Superior temporal gyrus (tissue), 1 donor: ENCODE data around the gene CYP1A1.
A peak's percentile ranks its signal among the peaks of the same experiment; 100 is the strongest.
"Not testable (repeated sequence)": the region's sequence is repeated elsewhere in the genome, so short reads cannot be mapped to it uniquely, and the experiment has no call there.

Experiments used
- DNase-seq: peaks from one replicate; pipeline ENCODE4 v3.0.0-alpha.2; 2016; ENCODE audit errors: extremely low spot score

Gene CYP1A1

DNA sequence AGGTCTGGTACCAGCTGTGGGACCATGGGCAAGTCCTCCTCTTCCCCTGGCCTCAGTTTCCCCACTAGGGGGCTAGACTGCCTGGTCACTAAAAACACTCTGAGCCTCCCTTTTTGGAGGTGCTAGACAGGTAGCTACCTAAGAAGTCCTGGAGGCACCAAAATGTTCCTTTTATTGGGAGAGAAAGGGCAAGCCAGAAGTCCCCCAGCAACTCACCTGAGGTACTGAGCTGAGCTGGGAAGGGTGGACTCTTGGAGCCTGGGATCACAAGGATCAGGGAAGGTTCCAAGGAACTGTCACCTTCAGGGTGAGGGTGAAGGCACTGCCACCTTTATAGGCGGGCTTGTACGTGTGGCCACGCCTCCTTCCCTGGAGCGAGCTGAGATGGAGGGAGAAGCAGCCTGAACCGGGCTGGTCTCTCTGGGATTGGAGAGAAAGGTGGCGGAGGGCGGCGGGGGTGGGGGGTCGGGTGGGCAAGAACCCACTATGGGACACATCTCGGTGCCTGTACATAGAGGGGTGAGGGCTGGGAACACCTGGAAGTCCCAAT lies at the start of gene CYP1A1:
CYP1A1 (minus strand) TSS at position 304 of the 550 bp plus-strand sequence. CDS start 2,431 bp downstream, outside the sequence.
- no peak for DNase-seq

DNA sequence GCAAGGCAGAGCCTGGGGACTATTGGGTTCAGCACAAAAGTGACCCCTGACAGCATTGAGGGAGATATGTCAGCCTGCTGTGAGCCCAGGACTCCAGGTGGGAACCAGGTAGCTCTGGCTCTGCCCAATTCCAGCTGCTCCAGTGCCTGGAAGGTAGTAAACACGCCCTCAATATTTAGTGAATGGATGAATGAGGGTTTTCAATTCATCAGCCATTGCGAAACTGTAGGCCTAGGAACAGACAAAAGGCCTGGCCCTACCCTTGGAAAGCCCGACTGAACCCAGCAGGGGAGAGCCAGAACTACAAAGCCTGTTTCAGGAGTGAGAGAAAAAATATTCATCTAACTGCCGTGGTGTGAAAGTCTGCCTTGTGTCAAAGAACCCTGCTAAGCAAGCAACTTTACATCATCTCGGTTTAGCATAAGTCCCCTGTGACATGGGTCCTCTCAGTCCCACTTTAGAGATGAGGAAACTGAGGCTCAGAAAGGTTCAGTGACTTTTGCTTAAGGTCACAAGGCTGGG lies 48.5 kb upstream of the CYP1A1 start:
- DNase-seq = no peak

GRCh38 chr15:74773329-74773728 lies 48.0 kb upstream of the CYP1A1 start:
- DNase-seq = no peak

DNA sequence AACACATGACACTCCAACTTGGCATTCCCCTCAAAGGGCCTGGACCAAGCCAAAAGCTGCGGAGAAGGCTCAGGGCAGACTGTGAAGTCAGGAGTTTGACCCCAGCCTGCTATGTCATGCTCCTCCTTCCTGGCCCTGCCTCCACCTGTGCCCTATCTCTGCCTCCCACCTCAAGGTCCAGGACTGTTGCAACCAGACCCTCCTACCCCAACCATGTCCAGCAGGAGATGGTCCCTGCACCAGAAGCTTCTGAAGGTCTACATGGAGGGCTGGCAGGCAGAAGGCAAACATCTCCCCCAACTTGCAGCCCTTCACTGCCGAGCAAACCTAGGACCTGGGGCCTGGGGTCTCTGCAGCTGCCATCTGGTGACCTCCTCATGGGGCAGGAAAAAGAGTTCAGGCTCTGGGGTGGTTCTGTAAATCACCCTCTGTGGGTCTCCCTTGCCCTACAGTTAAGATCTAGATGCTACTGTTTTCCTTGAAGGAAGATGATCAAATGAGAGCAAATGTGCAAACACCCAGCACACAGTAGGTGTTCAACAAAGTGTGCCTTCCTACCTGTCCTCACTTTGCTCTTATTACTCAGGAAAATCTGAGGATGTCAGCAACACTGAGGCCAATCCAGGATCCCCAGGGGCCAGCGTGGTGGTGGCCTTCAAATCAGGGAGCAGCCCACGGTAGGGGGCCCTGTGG lies 45.0 kb upstream of the CYP1A1 start:
- no peak for DNase-seq

DNA sequence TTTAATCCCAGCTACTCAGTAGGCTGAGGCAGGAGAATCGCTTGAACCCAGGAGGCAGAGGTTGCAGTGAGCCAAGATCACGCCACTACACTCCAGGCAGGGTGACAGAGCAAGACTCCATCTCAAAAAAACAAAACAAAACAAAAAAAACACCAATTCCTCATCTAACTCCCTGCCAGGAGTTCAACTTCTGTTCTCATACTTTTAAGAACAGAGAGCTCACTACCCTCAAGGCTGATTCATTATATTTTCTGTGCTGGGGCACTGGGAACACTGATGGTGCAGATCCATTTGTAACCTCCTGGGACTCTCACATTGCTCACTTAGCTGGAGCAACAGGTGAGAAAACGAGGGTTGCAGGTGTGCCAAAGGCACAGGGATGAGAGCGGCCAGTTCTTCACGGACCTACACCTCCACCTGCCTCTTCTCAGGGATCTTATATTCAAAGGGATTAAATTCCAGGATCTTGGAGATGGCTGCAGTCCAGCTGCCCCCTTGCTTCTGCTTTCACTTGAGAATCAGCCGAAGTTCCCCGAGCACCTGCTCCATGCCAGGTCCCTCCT lies 44.2 kb upstream of the CYP1A1 start:
- DNase-seq = no peak

DNA sequence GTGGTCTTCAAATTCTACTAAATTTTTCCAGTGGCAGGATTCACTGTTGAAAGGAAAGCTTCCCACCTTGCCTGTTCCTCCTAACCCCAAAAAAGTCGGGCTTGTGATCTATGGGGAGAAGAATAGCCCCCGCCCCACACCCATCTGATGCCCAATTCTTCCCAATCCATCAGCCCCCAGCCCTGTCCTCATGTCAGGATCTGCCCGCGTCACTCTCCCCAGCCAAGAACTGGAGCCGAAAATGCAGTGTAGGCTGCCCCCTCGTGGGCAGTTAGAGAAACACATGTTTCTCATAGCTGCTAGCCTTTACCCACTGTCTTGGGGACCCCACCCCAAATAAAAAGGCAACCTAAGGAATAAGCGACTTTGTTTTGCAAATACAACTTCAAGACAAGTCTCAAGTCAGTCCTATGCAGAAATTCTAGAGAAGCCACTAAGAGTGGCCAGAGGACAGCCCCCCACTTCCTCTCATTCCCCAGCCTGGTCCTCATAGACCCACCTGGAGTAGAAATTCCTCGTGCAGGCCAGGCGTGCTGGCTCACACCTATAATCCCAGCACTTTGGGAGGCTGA lies 43.5 kb upstream of the CYP1A1 start:
- peak; percentile 81 for DNase-seq

DNA sequence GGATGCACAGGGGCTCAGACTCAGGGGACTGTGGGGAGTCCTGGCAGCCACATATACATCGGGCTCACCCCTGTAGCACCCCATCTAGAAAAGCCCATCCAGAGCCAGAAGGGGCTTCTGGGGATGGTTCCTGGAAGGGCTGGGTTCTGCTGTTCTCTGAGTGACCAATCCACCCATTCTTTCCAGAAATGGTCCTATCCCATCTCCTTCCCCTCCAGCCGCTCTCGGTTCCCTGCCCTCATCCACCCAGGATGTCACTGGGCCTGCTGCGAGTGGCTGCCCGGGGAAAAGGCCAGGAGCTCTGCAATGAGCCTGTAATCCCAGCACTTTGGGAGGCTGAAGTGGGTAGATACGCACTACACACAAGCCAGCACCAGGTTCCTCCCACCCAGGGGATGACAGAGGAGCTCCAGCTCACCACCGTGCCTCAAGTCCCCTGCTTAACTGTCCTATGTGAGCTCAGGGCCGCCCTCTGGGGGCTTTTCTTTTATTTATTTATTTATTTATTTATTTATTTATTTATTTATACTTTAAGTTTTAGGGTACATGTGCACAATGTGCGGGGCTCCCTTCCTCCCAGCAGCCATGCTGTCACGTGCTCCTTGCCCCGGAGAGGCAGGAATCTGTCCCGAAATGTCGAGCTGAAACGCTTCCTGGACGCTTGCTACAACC lies 42.9 kb upstream of the CYP1A1 start:
- no peak for DNase-seq

GRCh38 chr15:74767167-74768098 lies 42.1 kb upstream of the CYP1A1 start:
- no peak for DNase-seq

GRCh38 chr15:74763416-74763815 lies 38.1 kb upstream of the CYP1A1 start:
- DNase-seq = no peak

- DNase-seq = no peak
Observed at GRCh38 chr15:74762791-74763150, 37.4 kb upstream of the CYP1A1 start.

DNA sequence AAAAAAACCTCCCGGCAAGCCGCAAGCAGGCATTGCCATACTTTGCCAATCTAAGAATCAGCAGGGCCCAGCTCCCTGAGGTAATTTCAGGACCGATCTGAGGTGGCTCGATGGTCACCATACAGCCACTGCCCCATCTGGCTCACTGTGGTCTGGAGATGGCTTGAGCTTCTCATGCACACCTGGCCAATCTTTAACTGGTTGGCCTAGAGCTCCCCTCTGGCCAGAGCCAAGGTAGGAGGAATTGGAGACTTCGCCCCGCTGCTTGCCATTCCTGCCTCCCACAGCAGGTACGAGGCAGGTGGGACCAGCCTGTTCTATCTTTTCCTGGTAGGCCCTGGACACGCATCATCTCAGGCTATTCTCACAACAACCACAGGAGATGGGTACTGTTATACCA lies 33.4 kb upstream of the CYP1A1 start:
- DNase-seq = no peak

GRCh38 chr15:74754593-74755215 lies 29.4 kb upstream of the CYP1A1 start:
- DNase-seq = no peak

DNA sequence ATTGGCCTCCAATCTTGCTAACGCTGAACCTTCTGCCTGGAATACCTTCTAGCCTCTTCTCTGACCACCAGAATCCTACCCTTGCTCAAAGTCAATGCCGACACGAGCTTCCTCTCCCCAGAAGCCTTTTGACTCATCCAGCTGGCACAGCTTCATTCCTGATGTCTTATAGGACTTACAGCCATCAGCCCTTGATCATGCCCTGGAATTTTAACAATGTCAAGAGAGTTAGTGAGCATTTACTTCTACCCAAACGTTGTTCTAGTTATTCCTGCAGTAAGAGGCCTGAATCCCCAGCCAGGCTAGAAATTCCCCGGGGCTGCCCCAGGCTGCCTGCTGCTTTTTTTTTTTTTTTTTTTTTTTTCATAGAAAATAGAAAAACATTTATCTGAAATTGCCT lies 27.2 kb upstream of the CYP1A1 start:
- DNase-seq = no peak

- DNase-seq = no peak
Observed at GRCh38 chr15:74752011-74752410, 26.7 kb upstream of the CYP1A1 start.

DNA sequence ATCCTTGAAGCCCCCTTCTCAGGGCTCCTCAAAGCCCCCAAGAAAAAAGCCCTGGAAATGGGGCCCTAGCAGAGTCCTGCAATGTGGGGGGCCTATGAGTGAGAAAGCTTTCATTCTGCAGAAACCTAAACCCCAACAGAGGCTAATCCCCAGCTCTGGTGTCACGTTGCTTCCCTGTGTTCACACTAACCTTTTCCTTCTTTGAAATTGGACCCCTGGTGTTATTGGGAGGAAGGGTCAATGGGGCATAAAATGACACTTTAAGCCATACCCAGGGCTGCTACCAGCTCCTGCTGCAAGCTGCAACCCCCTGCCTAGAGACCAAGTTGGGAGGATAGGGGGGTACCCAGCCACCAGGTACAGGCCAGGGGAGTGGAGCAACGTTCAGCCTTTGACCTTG lies 25.4 kb upstream of the CYP1A1 start:
- no peak for DNase-seq

DNA sequence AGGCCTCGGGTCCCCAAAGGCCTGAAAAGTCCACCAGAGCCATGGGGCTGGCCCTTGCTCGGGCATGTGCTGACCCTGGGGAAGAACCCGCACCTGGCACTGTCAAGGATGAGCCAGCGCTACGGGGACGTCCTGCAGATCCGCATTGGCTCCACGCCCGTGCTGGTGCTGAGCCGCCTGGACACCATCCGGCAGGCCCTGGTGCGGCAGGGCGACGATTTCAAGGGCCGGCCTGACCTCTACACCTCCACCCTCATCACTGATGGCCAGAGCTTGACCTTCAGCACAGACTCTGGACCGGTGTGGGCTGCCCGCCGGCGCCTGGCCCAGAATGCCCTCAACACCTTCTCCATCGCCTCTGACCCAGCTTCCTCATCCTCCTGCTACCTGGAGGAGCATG lies 24.5 kb upstream of the CYP1A1 start:
- DNase-seq = no peak

DNA sequence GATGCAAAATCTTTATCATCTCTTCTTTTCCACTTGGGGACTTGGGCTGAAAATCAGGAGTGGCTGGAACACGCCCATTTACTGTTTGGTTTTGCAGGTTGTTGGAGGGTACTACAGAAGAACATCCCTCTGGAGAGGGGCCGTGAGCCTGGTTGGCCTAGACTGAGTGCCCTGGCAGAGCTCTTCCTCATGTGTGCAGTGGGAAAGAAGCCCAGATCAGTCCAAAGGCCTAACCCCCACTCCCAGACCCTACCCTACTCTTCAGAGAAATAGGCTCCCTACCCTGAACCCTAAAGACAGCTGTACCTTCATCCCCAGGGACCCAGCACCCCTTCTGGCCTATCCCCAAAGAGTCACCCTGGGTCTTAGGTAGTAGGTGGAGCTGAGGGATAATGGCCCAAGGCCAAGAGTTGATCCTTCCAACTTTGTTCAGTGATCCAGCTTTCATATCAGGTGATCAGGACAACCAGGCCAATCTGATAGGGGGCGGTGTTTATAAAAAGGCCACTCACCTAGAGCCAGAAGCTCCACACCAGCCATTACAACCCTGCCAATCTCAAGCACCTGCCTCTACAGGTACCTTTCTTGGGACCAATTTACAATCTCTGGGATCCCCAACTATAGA lies 23.1 kb upstream of the CYP1A1 start, which contains the start of gene CYP1A2:
CYP1A2 (plus strand) TSS at position 524 of the 625 bp plus-strand sequence. CDS start 894 bp downstream, outside the sequence.
- no peak for DNase-seq

DNA sequence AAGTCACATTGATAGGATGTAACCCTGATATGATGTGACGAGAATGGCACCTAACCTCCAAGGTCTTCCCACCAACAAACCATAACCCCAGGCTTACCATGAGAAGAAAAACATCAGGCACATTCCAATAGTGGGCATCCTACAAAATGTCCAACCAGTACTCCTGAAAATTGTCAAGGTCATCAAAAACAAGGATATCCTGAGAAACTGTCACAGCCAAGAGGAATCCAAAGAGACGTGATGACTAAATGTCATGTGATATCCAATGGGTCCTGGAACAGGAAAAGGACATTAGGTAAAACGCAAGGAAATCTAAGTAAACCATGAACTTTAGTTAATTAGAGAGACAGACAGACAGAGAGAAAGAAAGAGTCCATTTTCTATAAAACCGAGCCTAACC lies 21.1 kb upstream of the CYP1A1 start:
- DNase-seq = no peak

GRCh38 chr15:74742422-74742821 lies 17.1 kb upstream of the CYP1A1 start:
- DNase-seq = no peak

DNA sequence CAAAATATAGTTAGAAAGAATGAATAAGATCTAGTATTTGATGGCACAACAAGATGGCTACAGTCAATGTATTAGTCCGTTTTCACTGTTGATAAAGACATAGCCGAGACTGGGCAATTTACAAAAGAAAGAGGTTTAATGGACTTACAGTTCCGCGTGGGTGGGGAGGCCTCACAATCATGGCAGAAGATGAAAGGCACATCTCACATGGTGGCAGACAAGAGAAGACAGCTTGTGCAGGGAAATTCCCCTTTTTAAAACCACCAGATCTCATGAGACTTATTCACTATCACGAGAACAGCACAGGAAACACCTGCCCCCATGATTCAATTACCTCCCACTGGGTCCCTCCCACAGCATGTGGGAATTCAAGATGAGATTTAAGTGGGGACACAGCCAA lies 12.9 kb upstream of the CYP1A1 start:
- DNase-seq = not testable (repeated sequence)
